GM12878 (cell line): ENCODE data around the gene ERP27. TPM values are rescaled to one million over a fixed set of nuclear protein-coding genes. Genes with fewer than 3 reads are reported as not detected.

Experiments used
- ATAC-seq: fragments of 200-7000 bp; cut with Tn5 transposase; 3 replicates; pipeline ENCODE4 v1.9.1; 2020; ENCODE audit warnings: mild to moderate bottlenecking, moderate library complexity
- BruUV-seq: library from RNA; stranded (reverse); fragments of 400-500 nt; replicated peaks from 2 replicates; lab custom pipeline; 2021; lab: Mats Ljungman, UMichigan
- CTCF ChIA-PET: fragments of 300-600 bp; sonication (Branson Sonifier 250); formaldehyde crosslinking; extraction: SDS; loops from one replicate; lab custom pipeline; 2021; ENCODE audit warnings: inconsistent platforms; lab: Yijun Ruan, JAX
- POLR2A ChIA-PET: fragments of 350-600 bp; formaldehyde crosslinking; extraction: SDS; loops from one replicate; lab custom pipeline; 2021; ENCODE audit warnings: inconsistent platforms; lab: Charles Lee
- RAD21 ChIA-PET: fragments of 300-600 bp; sonication (Branson Sonifier 250); formaldehyde crosslinking; loops from one replicate; lab custom pipeline; 2023; ENCODE audit warnings: antibody characterized with exemption; ENCODE audit not compliant: unreplicated experiment; lab: Charles Lee
- SMC1A ChIA-PET: fragments of 300-600 bp; sonication (Branson Sonifier 250); formaldehyde crosslinking; loops from one replicate; lab custom pipeline; 2023; ENCODE audit not compliant: unreplicated experiment, uncharacterized antibody; lab: Charles Lee
- DNase-seq: peaks from one replicate; pipeline ENCODE4 v3.0.0-alpha.2; 2011; ENCODE audit warnings: low read depth, low spot score
- FAIRE-seq: peaks from 3 replicates; lab custom pipeline; 2011; peaks lifted over from hg19 to GRCh38; lab: Jason Lieb, UNC
- H2AFZ ChIP-seq: 2 replicates; pipeline ENCODE4 v1.6.0; 2011; ENCODE audit warnings: low read depth, low read length, control low read depth; ENCODE audit not compliant: control insufficient read depth
- H3K27ac ChIP-seq: 2 replicates; pipeline ENCODE4 v1.5.1; 2011; ENCODE audit warnings: control low read depth; ENCODE audit not compliant: control insufficient read depth, insufficient read depth
- H3K27me3 ChIP-seq, 2 experiments: replicated peaks in 1 of 2; 2 replicates each; pipeline versions ENCODE4 v1.6.0 to v1.6.1; 2011; ENCODE audit warnings: low read length in 1 of 2; ENCODE audit not compliant: control insufficient read depth in 2 of 2, insufficient read depth in 2 of 2
- H3K36me3 ChIP-seq, 2 experiments: 2 replicates each; pipeline ENCODE4 v1.5.1; 2011; ENCODE audit warnings: low read length in 1 of 2; ENCODE audit not compliant: control insufficient read depth in 2 of 2, insufficient read depth in 2 of 2
- H3K4me1 ChIP-seq: 2 replicates; pipeline ENCODE4 v1.6.1; 2011; ENCODE audit warnings: mild to moderate bottlenecking, low read length, moderate library complexity, mixed read lengths; ENCODE audit not compliant: control insufficient read depth, insufficient read depth
- H3K4me2 ChIP-seq: 2 replicates; pipeline ENCODE4 v1.6.0; 2011; ENCODE audit warnings: control low read depth; ENCODE audit not compliant: control insufficient read depth, insufficient read depth
- H3K4me3 ChIP-seq: fragments of 200-600 bp; sonication (generic); 2 replicates; pipeline ENCODE4 v1.5.1; 2016
- H3K79me2 ChIP-seq: 2 replicates; pipeline ENCODE4 v1.6.0; 2011; ENCODE audit warnings: low read length; ENCODE audit not compliant: control insufficient read depth, insufficient read depth
- H3K9ac ChIP-seq: 2 replicates; pipeline ENCODE4 v1.8.0; 2011; ENCODE audit warnings: low read length, control low read depth, mixed read lengths; ENCODE audit not compliant: control insufficient read depth, insufficient read depth
- H3K9me3 ChIP-seq: replicated peaks from 3 replicates; pipeline ENCODE4 v1.5.1; 2011; ENCODE audit warnings: mild to moderate bottlenecking, low read length; ENCODE audit not compliant: control insufficient read depth, insufficient read depth
- H4K20me1 ChIP-seq: 2 replicates; pipeline ENCODE4 v1.6.0; 2011; ENCODE audit not compliant: control insufficient read depth, insufficient read depth
- CHD2 ChIP-seq: IDR thresholded peaks from 2 replicates; pipeline ENCODE4 v1.6.1; 2011; ENCODE audit warnings: low read depth, low read length, improper control_type of control experiment, borderline replicate concordance
- EGR1 ChIP-seq, 2 experiments: IDR thresholded peaks; 1 replicate in 1 of 2; 2 replicates in 1 of 2; pipeline ENCODE4 v1.6.1; 2011 to 2012; ENCODE audit warnings: low read depth in 2 of 2, low read length in 2 of 2, borderline replicate concordance in 1 of 2, mild to moderate bottlenecking in 1 of 2, moderate library complexity in 1 of 2
- IRF4 ChIP-seq: IDR thresholded peaks from 2 replicates; pipeline ENCODE4 v1.6.1; 2011; ENCODE audit warnings: low read depth, low read length
- LARP7 ChIP-seq: fragments of 450-650 bp; IDR thresholded peaks from 2 replicates; pipeline ENCODE4 v1.6.1; 2017; ENCODE audit warnings: mild to moderate bottlenecking
- PAX8 ChIP-seq: fragments of 450-650 bp; IDR thresholded peaks from 2 replicates; pipeline ENCODE4 v1.6.1; 2017; ENCODE audit warnings: mild to moderate bottlenecking, moderate library complexity
- RAD51 ChIP-seq: fragments of 450-650 bp; IDR thresholded peaks from 2 replicates; pipeline ENCODE4 v1.6.1; 2016; ENCODE audit warnings: moderate library complexity, mild to moderate bottlenecking, inconsistent platforms
- RB1 ChIP-seq: fragments of 450-650 bp; formaldehyde crosslinking; IDR thresholded peaks from 2 replicates; pipeline ENCODE4 v1.6.1; 2017; ENCODE audit warnings: mild to moderate bottlenecking, borderline replicate concordance
- SIX5 ChIP-seq: IDR thresholded peaks from 2 replicates; pipeline ENCODE4 v1.6.1; 2011; ENCODE audit warnings: mild to moderate bottlenecking, low read depth, low read length, moderate library complexity; ENCODE audit not compliant: severe bottlenecking
- TARDBP ChIP-seq: IDR thresholded peaks from 2 replicates; pipeline ENCODE4 v1.6.1; 2016; ENCODE audit warnings: borderline replicate concordance
- TCF12 ChIP-seq: IDR thresholded peaks from 2 replicates; pipeline ENCODE4 v1.6.1; 2011; ENCODE audit warnings: low read depth, mild to moderate bottlenecking, low read length
- ZBED1 ChIP-seq: IDR thresholded peaks from 2 replicates; pipeline ENCODE4 v1.6.1; 2016; ENCODE audit warnings: borderline replicate concordance
- ZNF217 ChIP-seq: fragments of 450-650 bp; IDR thresholded peaks from 2 replicates; pipeline ENCODE4 v1.6.1; 2017; ENCODE audit warnings: antibody characterized with exemption, mild to moderate bottlenecking
- ZNF622 ChIP-seq: fragments of 450-650 bp; IDR thresholded peaks from 2 replicates; pipeline ENCODE4 v1.6.1; 2017; ENCODE audit warnings: mild to moderate bottlenecking, inconsistent platforms
- ZZZ3 ChIP-seq: IDR thresholded peaks from 2 replicates; pipeline ENCODE4 v1.6.1; 2011; ENCODE audit warnings: low read depth; ENCODE audit not compliant: control insufficient read depth, insufficient read length
- WGBS: methylation state at CpG from one replicate; pipeline ENCODE4 v1.1.6; 2016; ENCODE audit warnings: low lambda C conversion rate; ENCODE audit not compliant: insufficient replicate concordance, insufficient coverage; ENCODE audit errors: missing lambda C conversion rate; 5-methylcytosine and 5-hydroxymethylcytosine counted together
- in situ Hi-C: fragments of 300-500 bp; cut with MboI; formaldehyde crosslinking; loops from 9 replicates; pipeline ENCODE4 v1.14.3; 2018; ENCODE audit warnings: mixed read lengths
- intact Hi-C: fragments of 100-400 bp; cut with micrococcal nuclease; formaldehyde crosslinking; loops from one replicate; pipeline ENCODE4 v1.14.2; 2022; ENCODE audit not compliant: unreplicated experiment
- polyA plus RNA-seq, 11 experiments: library from polyadenylated mRNA; depleted of rRNA in 4 of 11; unstranded in 6 of 11; stranded (reverse) in 5 of 11; fragments of >200 nt; fragmentation: Nextera tagmentation in 4 of 11; fragmentation: Illumina TruSeq in 1 of 11; extraction: Ambion mirVana in 4 of 11; extraction: Trizol in 1 of 11; gene quantifications; 1 replicate in 1 of 11; 2 replicates in 10 of 11; pipeline versions ENCODE4 v1.2.1 to v1.2.3, GENCODE V29; 2011 to 2016; ENCODE audit warnings: inconsistent platforms in 2 of 11, missing spikeins in 2 of 11, low read depth in 1 of 11
- total RNA-seq, 4 experiments: library from RNA; depleted of rRNA in 3 of 4; stranded (reverse); fragments of >200 nt in 3 of 4; fragmentation: Illumina TruSeq in 1 of 4; extraction: Trizol in 1 of 4; gene quantifications; 2 replicates each; pipeline versions ENCODE4 v1.2.1 to v1.2.3, GENCODE V29; 2013 to 2021
- TF ChIP-seq, protein P1 (sequence below): IDR thresholded peaks from 2 replicates; pipeline ENCODE4 v1.6.1; 2011; ENCODE audit warnings: mild to moderate bottlenecking, low read depth, low read length, moderate library complexity; ENCODE audit not compliant: insufficient replicate concordance
- TF ChIP-seq, protein P2 (sequence below): fragments of 450-650 bp; formaldehyde crosslinking; IDR thresholded peaks from 2 replicates; pipeline ENCODE4 v1.5.0; 2022; ENCODE audit warnings: mild to moderate bottlenecking, missing genetic modification characterization

Gene ERP27
- total and polyA plus RNA-seq, 10 of the 15 experiments (the other 5 are each of a cell fraction or from before 2014, with no cell fraction given): 0.91 to 2.4 (median 1.4) TPM

DNA sequence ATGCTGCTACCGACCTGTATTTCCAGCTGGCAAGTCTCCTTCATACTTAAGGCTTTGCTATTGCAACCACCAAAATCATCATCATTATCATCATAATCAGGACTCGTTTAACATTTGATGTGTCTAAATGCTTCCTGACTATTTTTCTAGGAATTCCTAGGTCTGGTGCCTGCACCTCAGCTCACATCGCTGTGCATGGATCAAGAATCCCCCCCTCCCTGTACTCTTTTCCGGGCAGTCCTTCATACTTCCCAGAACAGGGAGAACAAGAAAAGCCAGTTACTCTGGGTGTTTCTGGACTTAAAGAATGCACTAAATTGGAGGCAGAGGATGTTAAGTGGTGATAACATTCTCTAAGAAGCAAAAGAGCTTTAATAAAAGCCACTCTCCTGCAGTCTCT lies 9.4 kb downstream of the ERP27 start (continued):
- no peak for TF ChIP-seq SIX5
- no peak for TF ChIP-seq ZNF622

DNA sequence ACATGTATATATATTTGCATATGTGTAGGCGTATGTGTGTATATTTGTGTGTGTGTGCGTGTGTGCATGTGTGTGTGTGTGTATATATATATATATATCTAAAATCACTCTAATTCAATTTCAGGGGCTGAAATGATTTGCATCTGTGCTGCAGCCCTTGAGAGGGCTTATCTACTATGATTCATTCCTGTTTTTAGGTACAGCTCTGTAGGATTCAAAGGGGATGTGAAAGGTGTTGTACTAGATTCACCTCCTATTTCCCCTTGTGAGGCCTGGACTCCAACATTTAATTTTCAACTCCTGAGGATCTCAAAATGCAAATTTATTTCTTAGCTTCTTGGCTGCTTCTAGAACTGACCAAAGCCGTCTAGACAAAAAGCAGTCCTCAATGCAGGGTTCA lies 11.1 kb downstream of the ERP27 start:
- no peaks in the 10 kb centered on the region for H3K79me2 ChIP-seq
- ChIA-PET SMC1A (interaction anchor here (0.6 to 1.8 kb wide), 3 partner anchors 15 to 81 kb away, joined by 3 to 6 read pairs (median 4); no protein-coding TSS in a partner anchor), CTCF (no interaction called here), POLR2A (no interaction called here), RAD21 (interaction anchor here (1.4 kb wide), 1 partner anchor 68 kb away, joined by 4 read pairs; no protein-coding TSS in a partner anchor)
- H3K27me3 ChIP-seq: no peaks in the 10 kb centered on the region
- no TSS peak for BruUV-seq
- H3K4me2 ChIP-seq: no peak overlapping the region
- in situ Hi-C loops: no loop called here
- no peaks in the 10 kb centered on the region for H4K20me1 ChIP-seq
- no peak overlapping the region for H2AFZ ChIP-seq
- no peak overlapping the region for H3K4me3 ChIP-seq
- H3K27ac ChIP-seq: no peak overlapping the region
- no peaks in the 10 kb centered on the region for H3K36me3 ChIP-seq
- H3K9me3 ChIP-seq: no peaks in the 10 kb centered on the region
- 59% methylated on average over 3 of the region's 3 CpGs for WGBS
- ATAC-seq: no peak
- DNase-seq: no peak
- no peaks in the 10 kb centered on the region for H3K4me1 ChIP-seq
- no peak overlapping the region for H3K9ac ChIP-seq
- FAIRE-seq: no peak
- TF ChIP-seq ZZZ3: no peak
- TF ChIP-seq ZBED1: no peak
- TF ChIP-seq, protein P1, sequence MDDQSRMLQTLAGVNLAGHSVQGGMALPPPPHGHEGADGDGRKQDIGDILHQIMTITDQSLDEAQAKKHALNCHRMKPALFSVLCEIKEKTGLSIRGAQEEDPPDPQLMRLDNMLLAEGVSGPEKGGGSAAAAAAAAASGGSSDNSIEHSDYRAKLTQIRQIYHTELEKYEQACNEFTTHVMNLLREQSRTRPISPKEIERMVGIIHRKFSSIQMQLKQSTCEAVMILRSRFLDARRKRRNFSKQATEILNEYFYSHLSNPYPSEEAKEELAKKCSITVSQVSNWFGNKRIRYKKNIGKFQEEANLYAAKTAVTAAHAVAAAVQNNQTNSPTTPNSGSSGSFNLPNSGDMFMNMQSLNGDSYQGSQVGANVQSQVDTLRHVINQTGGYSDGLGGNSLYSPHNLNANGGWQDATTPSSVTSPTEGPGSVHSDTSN: no peak
- no peak for TF ChIP-seq EGR1 (IDR thresholded peaks at IDR 0.05; ENCODE audit: borderline replicate concordance in 1 of 2, low read depth in 2 of 2, low read length in 2 of 2)
- no peak for TF ChIP-seq TCF12
- no peak for TF ChIP-seq RB1
- TF ChIP-seq LARP7: no peak
- no peak for TF ChIP-seq PAX8
- no peak for TF ChIP-seq TARDBP
- no peak for TF ChIP-seq IRF4
- TF ChIP-seq CHD2: no peak
- TF ChIP-seq ZNF217: no peak
- TF ChIP-seq, protein P2, sequence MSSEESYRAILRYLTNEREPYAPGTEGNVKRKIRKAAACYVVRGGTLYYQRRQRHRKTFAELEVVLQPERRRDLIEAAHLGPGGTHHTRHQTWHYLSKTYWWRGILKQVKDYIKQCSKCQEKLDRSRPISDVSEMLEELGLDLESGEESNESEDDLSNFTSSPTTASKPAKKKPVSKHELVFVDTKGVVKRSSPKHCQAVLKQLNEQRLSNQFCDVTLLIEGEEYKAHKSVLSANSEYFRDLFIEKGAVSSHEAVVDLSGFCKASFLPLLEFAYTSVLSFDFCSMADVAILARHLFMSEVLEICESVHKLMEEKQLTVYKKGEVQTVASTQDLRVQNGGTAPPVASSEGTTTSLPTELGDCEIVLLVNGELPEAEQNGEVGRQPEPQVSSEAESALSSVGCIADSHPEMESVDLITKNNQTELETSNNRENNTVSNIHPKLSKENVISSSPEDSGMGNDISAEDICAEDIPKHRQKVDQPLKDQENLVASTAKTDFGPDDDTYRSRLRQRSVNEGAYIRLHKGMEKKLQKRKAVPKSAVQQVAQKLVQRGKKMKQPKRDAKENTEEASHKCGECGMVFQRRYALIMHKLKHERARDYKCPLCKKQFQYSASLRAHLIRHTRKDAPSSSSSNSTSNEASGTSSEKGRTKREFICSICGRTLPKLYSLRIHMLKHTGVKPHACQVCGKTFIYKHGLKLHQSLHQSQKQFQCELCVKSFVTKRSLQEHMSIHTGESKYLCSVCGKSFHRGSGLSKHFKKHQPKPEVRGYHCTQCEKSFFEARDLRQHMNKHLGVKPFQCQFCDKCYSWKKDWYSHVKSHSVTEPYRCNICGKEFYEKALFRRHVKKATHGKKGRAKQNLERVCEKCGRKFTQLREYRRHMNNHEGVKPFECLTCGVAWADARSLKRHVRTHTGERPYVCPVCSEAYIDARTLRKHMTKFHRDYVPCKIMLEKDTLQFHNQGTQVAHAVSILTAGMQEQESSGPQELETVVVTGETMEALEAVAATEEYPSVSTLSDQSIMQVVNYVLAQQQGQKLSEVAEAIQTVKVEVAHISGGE (CRISPR knock-in tag): no peak
- no peak for TF ChIP-seq RAD51
- intact Hi-C loops: no loop called here
